Lung (tissue), 12 donors: Measurements from ENCODE around the gene ZNF189. TPM values are rescaled to one million over a fixed set of nuclear protein-coding genes. Genes with fewer than 3 reads are reported as not detected.
A peak's percentile ranks its signal among the peaks of the same experiment; 100 is the strongest.

ENCODE experiments used
- ATAC-seq: fragments of 200-7000 bp; cut with Tn5 transposase; one replicate; pipeline ENCODE4 v1.9.1; 2020; ENCODE audit warnings: moderate number of reproducible peaks; ENCODE audit not compliant: insufficient read depth, low FRiP score
- DNase-seq, 3 donors: peaks; one replicate each; pipeline ENCODE4 v3.0.0-alpha.2; 2013 to 2017
- H3K27ac ChIP-seq, 2 donors: one replicate each; pipeline ENCODE4 v1.5.1; 2013; ENCODE audit warnings: mild to moderate bottlenecking in 2 of 2, moderate library complexity in 2 of 2, control low read depth in 1 of 2, inconsistent platforms in 1 of 2, low read depth in 1 of 2, low read length in 1 of 2
- H3K27me3 ChIP-seq, 3 donors: one replicate each; pipeline ENCODE4 v1.5.1; 2013; ENCODE audit warnings: low read length in 2 of 3; ENCODE audit not compliant: control insufficient read depth in 3 of 3, insufficient read depth in 3 of 3
- H3K36me3 ChIP-seq, 4 donors: one replicate each; pipeline ENCODE4 v1.5.1; 2013; ENCODE audit warnings: low read length in 4 of 4, mild to moderate bottlenecking in 1 of 4, moderate library complexity in 1 of 4; ENCODE audit not compliant: control insufficient read depth in 4 of 4, insufficient read depth in 4 of 4
- H3K4me1 ChIP-seq, 5 donors: one replicate each; pipeline ENCODE4 v1.5.1; 2013; ENCODE audit warnings: low read length in 5 of 5, mild to moderate bottlenecking in 2 of 5, moderate library complexity in 1 of 5; ENCODE audit not compliant: control insufficient read depth in 5 of 5, insufficient read depth in 5 of 5
- H3K4me3 ChIP-seq: one replicate; pipeline ENCODE4 v1.5.1; 2013; ENCODE audit warnings: mild to moderate bottlenecking, control low read depth, moderate library complexity
- H3K9ac ChIP-seq, 2 donors: one replicate each; pipeline ENCODE4 v1.5.1; 2013; ENCODE audit warnings: low read length in 2 of 2, control low read depth in 1 of 2; ENCODE audit not compliant: insufficient read depth in 1 of 2
- H3K9me3 ChIP-seq, 4 donors: one replicate each; pipeline ENCODE4 v1.5.1; 2013; ENCODE audit warnings: low read length in 3 of 4, mild to moderate bottlenecking in 1 of 4, moderate library complexity in 1 of 4; ENCODE audit not compliant: control insufficient read depth in 4 of 4, insufficient read depth in 3 of 4
- WGBS, 2 donors: extraction: QIAGEN DNeasy Blood & Tissue Kit; methylation state at CpG; one replicate each; pipeline ENCODE4 v1.1.7; 2013; 5-methylcytosine and 5-hydroxymethylcytosine counted together
- polyA plus RNA-seq, 2 donors: library from polyadenylated mRNA; stranded (reverse); fragments of 200-250 nt; gene quantifications; one replicate each; pipeline ENCODE4 v1.2.1, GENCODE V29; 2013
- total RNA-seq, 2 donors: library from RNA; depleted of rRNA in 1 of 2; stranded (reverse); fragments of >200 nt in 1 of 2; gene quantifications; one replicate each; pipeline ENCODE4 v1.2.1, GENCODE V29; 2014 to 2021
- TF ChIP-seq, protein P1 (sequence below): IDR thresholded peaks from 2 replicates; pipeline ENCODE4 v1.5.1; 2012; ENCODE audit warnings: mild to moderate bottlenecking; ENCODE audit errors: control extremely low read depth, extremely low read depth
- donor health status: control.
- donor health status: control.
- donor health status: Bipolar disorder and iron deficiency.
- donor health status: healthy.
- donor health status: DM: yes; HTN: yes; CAD: no.

Gene ZNF189
- total and polyA plus RNA-seq, 4 donors, result 5.9 to 34.1 (median 11.7) TPM

DNA sequence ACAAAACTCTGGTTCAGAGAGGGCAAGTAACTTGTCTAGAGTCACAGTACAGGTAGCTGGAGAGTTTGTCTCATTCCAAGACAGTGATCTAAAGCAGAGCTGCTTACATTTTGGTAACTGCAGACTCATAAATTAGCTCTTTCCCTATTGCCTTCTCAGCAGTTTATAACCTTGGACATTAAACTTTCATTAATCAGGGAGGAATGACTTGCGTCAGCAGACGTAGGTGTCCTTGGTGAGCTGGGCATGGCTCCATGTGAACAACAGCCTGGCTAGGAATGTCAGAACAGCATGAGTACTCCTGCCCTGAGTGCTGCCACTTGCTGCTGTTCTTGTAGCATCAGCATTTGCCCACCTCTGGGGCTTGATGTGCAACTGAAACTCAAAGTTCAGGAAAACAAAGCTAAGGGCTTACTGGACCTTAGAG, 39.2 kb downstream of the ZNF189 start:
- Histone ChIP-seq H3K27me3 (no peaks in the 10 kb centered on the region), H3K4me3 (no peak overlapping the region), H3K9me3 (no peaks in the 10 kb centered on the region), H3K27ac (peak overlapping the region in 1 of 2 donors; percentile 59), H3K9ac (no peak overlapping the region), H3K36me3 (no peaks in the 10 kb centered on the region), H3K4me1 (no peaks in the 10 kb centered on the region)
- TF ChIP-seq, protein P1, sequence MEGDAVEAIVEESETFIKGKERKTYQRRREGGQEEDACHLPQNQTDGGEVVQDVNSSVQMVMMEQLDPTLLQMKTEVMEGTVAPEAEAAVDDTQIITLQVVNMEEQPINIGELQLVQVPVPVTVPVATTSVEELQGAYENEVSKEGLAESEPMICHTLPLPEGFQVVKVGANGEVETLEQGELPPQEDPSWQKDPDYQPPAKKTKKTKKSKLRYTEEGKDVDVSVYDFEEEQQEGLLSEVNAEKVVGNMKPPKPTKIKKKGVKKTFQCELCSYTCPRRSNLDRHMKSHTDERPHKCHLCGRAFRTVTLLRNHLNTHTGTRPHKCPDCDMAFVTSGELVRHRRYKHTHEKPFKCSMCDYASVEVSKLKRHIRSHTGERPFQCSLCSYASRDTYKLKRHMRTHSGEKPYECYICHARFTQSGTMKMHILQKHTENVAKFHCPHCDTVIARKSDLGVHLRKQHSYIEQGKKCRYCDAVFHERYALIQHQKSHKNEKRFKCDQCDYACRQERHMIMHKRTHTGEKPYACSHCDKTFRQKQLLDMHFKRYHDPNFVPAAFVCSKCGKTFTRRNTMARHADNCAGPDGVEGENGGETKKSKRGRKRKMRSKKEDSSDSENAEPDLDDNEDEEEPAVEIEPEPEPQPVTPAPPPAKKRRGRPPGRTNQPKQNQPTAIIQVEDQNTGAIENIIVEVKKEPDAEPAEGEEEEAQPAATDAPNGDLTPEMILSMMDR, result no peak
- DNase-seq (no peak), ATAC-seq (no peak)
- 68 to 72% methylated on average over 2 of the region's 2 CpGs for WGBS, 2 donors

DNA sequence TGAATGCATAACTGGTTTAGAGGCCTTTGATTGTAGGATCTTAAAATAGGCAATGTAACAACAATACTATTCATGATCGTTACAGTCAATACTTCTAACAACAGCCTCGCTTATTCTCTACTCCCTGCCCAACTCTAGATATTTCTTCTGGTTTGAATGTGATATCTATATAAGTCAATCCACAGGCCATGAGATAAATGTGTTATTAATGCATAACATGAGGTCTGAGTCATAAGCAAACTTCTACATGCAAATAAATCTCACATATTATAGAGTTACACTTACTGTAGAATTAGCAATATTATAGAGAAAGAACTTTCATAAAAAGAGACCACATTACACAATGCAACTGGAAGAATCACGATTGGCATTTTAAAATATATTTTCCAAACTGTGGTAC, 39.9 kb downstream of the ZNF189 start:
- H3K9ac ChIP-seq, result no peak overlapping the region
- H3K4me1 ChIP-seq, result no peaks in the 10 kb centered on the region
- 81 to 85% methylated on average over 3 of the region's 3 CpGs for WGBS, 2 donors
- TF ChIP-seq, protein P1, result no peak
- no peaks in the 10 kb centered on the region for H3K9me3 ChIP-seq
- no peaks in the 10 kb centered on the region for H3K27me3 ChIP-seq
- ATAC-seq, result no peak
- H3K27ac ChIP-seq, result no peak overlapping the region
- no peak for DNase-seq
- no peaks in the 10 kb centered on the region for H3K36me3 ChIP-seq
- no peak overlapping the region for H3K4me3 ChIP-seq

DNA sequence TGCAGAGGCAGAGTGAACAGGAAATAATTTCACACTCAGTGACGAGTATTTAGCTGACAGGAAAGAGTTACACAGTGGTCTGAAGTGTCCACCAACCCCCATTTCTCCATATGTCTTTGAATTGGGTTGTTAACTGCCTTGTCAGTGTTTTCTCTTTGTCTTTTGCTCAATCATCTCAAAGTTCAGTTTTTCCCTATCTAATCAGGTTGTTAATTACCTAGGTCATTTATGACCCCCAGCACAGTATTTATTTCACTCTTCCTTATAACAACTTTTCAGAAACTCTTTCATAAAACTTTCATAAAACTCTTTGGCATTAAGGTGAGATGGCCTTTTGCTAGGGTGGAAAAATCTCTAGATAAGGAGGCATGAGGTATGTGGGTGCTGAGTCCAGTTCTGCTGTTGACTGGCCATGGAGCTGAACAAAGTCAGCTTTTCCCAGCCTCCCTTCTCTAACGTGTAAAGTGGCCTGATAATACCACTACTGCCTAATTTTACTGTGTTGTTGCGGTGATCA, 42.1 kb downstream of the ZNF189 start:
- no peaks in the 10 kb centered on the region for H3K36me3 ChIP-seq
- ATAC-seq (no peak), DNase-seq (no peak)
- H3K9me3 ChIP-seq, result no peaks in the 10 kb centered on the region
- no peaks in the 10 kb centered on the region for H3K27me3 ChIP-seq
- H3K27ac ChIP-seq, result no peak overlapping the region
- no peaks in the 10 kb centered on the region for H3K4me1 ChIP-seq
- TF ChIP-seq, protein P1, result no peak
- 56 to 61% methylated on average over 3 of the region's 3 CpGs for WGBS, 2 donors
- H3K4me3 ChIP-seq, result no peak overlapping the region
- H3K9ac ChIP-seq, result no peak overlapping the region

DNA sequence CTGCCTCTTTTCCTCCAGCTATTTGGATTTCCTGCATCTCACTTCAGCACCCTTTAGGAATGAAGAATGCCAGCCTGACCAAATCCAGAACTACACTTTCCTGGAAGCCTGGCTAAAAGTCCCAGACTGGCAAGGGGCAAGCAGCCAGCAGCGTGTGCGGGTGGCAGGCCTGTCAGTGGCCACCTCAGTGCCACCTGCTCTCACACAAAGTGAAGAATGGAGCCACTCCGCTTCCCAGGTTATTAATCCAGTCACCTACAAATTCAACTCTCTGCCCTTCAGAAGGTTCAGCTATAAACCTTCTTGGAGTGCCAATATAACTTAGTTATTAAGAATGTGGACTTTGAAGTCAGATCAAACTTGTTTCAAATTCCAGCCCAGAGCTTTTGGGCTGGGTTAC, 43.7 kb downstream of the ZNF189 start:
- DNase-seq, result no peak
- Histone ChIP-seq H3K27ac (no peak overlapping the region), H3K4me3 (no peak overlapping the region), H3K4me1 (no peaks in the 10 kb centered on the region), H3K27me3 (no peaks in the 10 kb centered on the region), H3K36me3 (no peaks in the 10 kb centered on the region), H3K9me3 (no peaks in the 10 kb centered on the region), H3K9ac (no peak overlapping the region)
- WGBS, 2 donors, result 95 to 99% methylated on average over 3 of the region's 3 CpGs
- ATAC-seq, result no peak
- TF ChIP-seq, protein P1, result no peak
